Tibial nerve (tissue), 3 donors: Measurements from ENCODE around the gene HOXB5.

Experiments
- CTCF ChIP-seq, 5 experiments: fragments of 200-600 bp in 3 of 5; fragments of 450-650 bp in 2 of 5; sonication (generic) in 3 of 5; IDR thresholded peaks; one replicate each; pipeline ENCODE4 v1.5.1; 2016 to 2019; ENCODE audit warnings: antibody characterized with exemption in 5 of 5, mild to moderate bottlenecking in 3 of 5, moderate library complexity in 2 of 5
- POLR2A ChIP-seq, 2 donors: fragments of 450-650 bp; IDR thresholded peaks; one replicate each; pipeline ENCODE4 v1.6.1; 2017; ENCODE audit warnings: antibody characterized with exemption in 2 of 2, mild to moderate bottlenecking in 2 of 2, moderate library complexity in 2 of 2

- no peak for TF ChIP-seq POLR2A (IDR thresholded peaks at IDR 0.05)
- TF ChIP-seq CTCF (IDR thresholded peaks at IDR 0.05) = no peak
These were observed 2.9 kb downstream of the HOXB5 start for GRCh38 chr17:48590607-48591161.
